Breast epithelium (tissue), 4 donors: ENCODE measurements around the gene TP53. TPM values are rescaled to one million over a fixed set of nuclear protein-coding genes. Genes with fewer than 3 reads are reported as not detected.

ENCODE experiments used
- DNase-seq, 2 donors: peaks; one replicate each; pipeline ENCODE4 v3.0.0-alpha.2; 2019; ENCODE audit warnings: low spot score in 2 of 2
- H3K27ac ChIP-seq, 2 donors: fragments of 200-600 bp; sonication (generic) in 1 of 2; one replicate each; pipeline ENCODE4 v1.5.1; 2016 to 2019; ENCODE audit warnings: mild to moderate bottlenecking in 1 of 2
- H3K27me3 ChIP-seq, 2 donors: fragments of 200-600 bp; sonication (generic) in 1 of 2; one replicate each; pipeline versions ENCODE4 v1.5.1 to v1.6.0; 2017 to 2019; ENCODE audit warnings: control low read depth in 1 of 2, mild to moderate bottlenecking in 1 of 2
- H3K36me3 ChIP-seq: fragments of 200-600 bp; one replicate; pipeline ENCODE4 v1.5.1; 2019
- H3K4me1 ChIP-seq, 2 donors: fragments of 200-600 bp; sonication (generic); one replicate each; pipeline ENCODE4 v1.5.1; 2016 to 2019; ENCODE audit warnings: control low read depth in 1 of 2
- H3K4me3 ChIP-seq, 3 donors: fragments of 200-600 bp; sonication (generic); 1 replicate in 2 of 3; 2 replicates in 1 of 3; pipeline ENCODE4 v1.5.1; 2016 to 2019; ENCODE audit warnings: mild to moderate bottlenecking in 3 of 3, moderate library complexity in 2 of 3
- H3K9me3 ChIP-seq, 2 donors: fragments of 200-600 bp; sonication (generic) in 1 of 2; one replicate each; pipeline ENCODE4 v1.5.1; 2016 to 2019; ENCODE audit warnings: control low read depth in 1 of 2
- POLR2A ChIP-seq: fragments of 450-650 bp; IDR thresholded peaks from one replicate; pipeline ENCODE4 v1.6.1; 2016; ENCODE audit warnings: antibody characterized with exemption, mild to moderate bottlenecking, moderate library complexity
- POLR2AphosphoS5 ChIP-seq, 3 donors: sonication (generic); formaldehyde crosslinking; IDR thresholded peaks; one replicate each; pipeline ENCODE4 v1.6.1; 2017; ENCODE audit warnings: antibody characterized with exemption in 3 of 3
- intact Hi-C: fragments of 100-400 bp; cut with DNase I; formaldehyde crosslinking; loops from one replicate; pipeline ENCODE4 v1.15.1; 2023; ENCODE audit warnings: low total_unique reads
- total RNA-seq, 3 donors: library from RNA; depleted of rRNA; stranded (reverse); fragments of >200 nt; gene quantifications; one replicate each; pipeline ENCODE4 v1.1.0, GENCODE V29; 2016
- TF ChIP-seq, protein P1 (sequence below), 3 donors: fragments of 450-650 bp; IDR thresholded peaks; one replicate each; pipeline ENCODE4 v1.5.1; 2016 to 2017; ENCODE audit warnings: antibody characterized with exemption in 3 of 3, mild to moderate bottlenecking in 3 of 3, moderate library complexity in 3 of 3

TP53 gene
- total RNA-seq, 3 donors from 2014 or later, result 23.9 to 31.9 (median 24.2) TPM

DNA sequence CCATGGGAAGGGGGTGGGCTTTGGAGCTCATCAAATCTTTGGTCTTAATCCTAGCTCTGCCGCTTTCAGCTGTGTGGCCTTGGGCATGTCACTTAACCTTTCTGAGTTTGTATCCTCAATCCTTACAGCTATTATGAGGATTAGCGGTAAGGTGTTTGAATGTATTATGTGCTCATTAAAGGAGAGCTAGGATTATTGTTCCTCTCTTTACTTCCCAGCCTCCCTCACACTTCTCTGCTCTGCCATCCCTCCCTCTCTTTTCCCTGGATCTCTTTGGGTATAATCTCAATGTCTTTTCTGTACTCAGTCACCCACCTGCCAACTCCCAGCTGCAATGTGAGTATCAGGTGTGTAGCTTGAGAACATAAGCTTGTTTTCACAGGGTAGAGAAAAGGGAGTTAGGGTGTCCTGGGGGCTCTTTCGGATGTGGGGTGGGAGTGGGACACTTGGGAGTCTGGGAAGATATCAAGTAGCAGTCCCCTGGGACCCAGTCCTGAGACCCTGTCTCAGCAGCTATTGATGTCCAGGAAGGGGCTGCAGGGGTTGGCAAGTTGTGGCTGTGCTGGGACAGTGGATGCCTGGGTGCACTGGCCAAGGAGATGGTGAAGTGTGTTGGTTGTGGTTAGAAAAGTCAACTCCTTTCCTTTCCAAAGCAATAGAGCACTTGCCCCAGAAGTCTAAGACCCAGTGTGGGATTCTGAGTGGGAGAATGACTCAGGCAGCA, 19.5 kb upstream of the TP53 start:
- no peak for DNase-seq
- peaks cover 0 to 2% of the 10 kb centered on the region in 2 donors for H3K4me1 ChIP-seq
- H3K27ac ChIP-seq, result no peak overlapping the region
- H3K4me3 ChIP-seq, result no peak overlapping the region
- TF ChIP-seq, protein P1, sequence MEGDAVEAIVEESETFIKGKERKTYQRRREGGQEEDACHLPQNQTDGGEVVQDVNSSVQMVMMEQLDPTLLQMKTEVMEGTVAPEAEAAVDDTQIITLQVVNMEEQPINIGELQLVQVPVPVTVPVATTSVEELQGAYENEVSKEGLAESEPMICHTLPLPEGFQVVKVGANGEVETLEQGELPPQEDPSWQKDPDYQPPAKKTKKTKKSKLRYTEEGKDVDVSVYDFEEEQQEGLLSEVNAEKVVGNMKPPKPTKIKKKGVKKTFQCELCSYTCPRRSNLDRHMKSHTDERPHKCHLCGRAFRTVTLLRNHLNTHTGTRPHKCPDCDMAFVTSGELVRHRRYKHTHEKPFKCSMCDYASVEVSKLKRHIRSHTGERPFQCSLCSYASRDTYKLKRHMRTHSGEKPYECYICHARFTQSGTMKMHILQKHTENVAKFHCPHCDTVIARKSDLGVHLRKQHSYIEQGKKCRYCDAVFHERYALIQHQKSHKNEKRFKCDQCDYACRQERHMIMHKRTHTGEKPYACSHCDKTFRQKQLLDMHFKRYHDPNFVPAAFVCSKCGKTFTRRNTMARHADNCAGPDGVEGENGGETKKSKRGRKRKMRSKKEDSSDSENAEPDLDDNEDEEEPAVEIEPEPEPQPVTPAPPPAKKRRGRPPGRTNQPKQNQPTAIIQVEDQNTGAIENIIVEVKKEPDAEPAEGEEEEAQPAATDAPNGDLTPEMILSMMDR (IDR thresholded peaks at IDR 0.05), result no peak
- TF ChIP-seq POLR2AphosphoS5 (IDR thresholded peaks at IDR 0.05), result no peak
- TF ChIP-seq POLR2A, result no peak
- H3K27me3 ChIP-seq, result peaks cover 0 to 2% of the 10 kb centered on the region in 2 donors
- H3K36me3 ChIP-seq, result no peaks in the 10 kb centered on the region
- intact Hi-C loops, result no loop called here
- H3K9me3 ChIP-seq, result no peaks in the 10 kb centered on the region

DNA sequence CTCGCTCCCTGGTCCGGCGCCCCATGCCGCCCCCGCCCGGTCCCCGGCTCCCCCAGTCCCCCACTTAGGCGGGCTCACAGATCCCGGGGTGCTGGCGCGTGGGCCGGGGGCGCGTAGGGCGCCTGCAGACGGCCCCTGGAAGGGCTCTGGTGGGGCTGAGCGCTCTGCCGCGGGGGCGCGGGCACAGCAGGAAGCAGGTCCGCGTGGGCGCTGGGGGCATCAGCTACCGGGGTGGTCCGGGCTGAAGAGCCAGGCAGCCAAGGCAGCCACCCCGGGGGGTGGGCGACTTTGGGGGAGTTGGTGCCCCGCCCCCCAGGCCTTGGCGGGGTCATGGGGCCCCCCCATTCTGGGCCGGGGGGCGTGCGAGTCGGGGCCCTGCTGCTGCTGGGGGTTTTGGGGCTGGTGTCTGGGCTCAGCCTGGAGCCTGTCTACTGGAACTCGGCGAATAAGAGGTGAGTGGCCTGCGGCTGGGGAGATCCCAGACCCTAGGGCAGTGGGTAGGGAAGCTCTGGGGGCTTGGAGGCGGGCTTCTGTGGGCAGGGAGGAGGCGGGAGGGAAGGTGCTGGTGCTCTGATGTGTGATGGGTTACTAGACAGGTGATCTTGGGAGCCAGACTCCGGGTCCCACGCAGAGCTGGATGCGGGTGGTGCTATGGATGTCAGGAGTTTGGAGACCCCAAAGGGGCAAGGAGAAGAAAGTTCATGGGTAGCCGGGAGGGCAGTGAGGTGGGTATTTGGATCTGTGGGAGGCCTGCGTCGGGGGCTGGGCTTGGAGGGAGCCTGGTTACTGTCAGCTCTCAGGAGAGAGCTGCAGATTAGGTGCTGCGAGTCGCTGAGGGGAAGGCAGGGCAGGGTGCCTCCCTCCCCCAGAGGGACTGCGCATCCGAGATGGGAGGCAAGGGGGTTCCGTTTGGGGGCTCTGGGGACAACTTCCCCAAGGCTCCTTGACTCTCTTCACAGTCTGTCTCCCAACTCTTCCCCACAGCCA, 18.3 kb upstream of the TP53 start:
- H3K36me3 ChIP-seq, result no peaks in the 10 kb centered on the region
- H3K9me3 ChIP-seq, result no peaks in the 10 kb centered on the region
- intact Hi-C loops, result no loop called here
- DNase-seq, result no peak
- TF ChIP-seq POLR2A (no peak), POLR2AphosphoS5 (IDR thresholded peaks at IDR 0.05) (no peak)
- TF ChIP-seq, protein P1 (IDR thresholded peaks at IDR 0.05), result no peak
- peaks cover 0 to 2% of the 10 kb centered on the region in 2 donors for H3K27me3 ChIP-seq
- H3K27ac ChIP-seq, result no peak overlapping the region
- peaks cover 0 to 2% of the 10 kb centered on the region in 2 donors for H3K4me1 ChIP-seq
- H3K4me3 ChIP-seq, result peak overlapping the region; percentile 29 to 81 (median 71)

DNA sequence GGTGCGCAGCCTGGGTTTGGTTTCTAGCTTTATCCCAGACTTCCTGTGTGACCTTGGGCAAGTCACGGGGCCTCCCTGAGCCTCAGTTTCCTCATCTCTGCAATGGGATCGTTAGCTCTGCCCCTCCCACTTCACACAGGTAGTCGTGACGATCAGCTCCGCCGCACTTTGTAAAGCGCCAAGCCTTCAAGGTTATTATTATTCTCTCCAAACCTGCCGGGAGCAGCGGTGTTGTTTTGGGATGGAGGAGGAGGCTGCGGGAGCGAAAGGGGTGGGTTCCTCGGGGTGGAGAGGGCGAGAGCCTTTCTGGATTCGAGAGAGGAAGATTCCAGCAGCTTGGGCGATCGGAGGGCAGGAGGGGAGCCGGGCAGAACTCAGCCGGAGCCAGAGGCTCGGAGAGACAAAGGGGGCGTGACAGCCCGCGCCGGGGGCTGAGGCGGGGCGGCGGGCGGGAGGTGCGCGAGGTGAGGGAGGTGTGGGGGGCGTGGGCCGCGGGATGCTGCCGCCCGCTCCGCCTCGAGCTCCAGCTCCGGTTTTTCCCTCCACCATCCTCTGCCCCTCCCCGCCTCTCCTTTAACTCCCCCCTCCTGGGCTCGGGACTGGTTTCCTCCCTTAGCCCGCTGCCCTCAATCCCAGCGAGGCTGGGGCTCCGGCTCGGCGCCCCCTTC, 17.4 kb upstream of the TP53 start, which contains the start of gene EFNB3:
EFNB3 (plus strand) TSS at position 602 of the 668 bp plus-strand sequence. CDS start 397 bp downstream, outside the sequence.
- Histone ChIP-seq H3K27ac (peak within 1 kb of the TSS in 1 of 2 donors; percentile 8), H3K4me1 (peaks cover 0 to 2% of the 10 kb centered on the region in 2 donors), H3K4me3 (peak within 1 kb of the TSS; percentile 29 to 81 (median 71)), H3K27me3 (peaks cover 0 to 2% of the 10 kb centered on the region in 2 donors), H3K36me3 (no peaks in the 10 kb centered on the region), H3K9me3 (no peaks in the 10 kb centered on the region)
- DNase-seq, result no peak
- TF ChIP-seq, protein P1 (IDR thresholded peaks at IDR 0.05), result no peak
- TF ChIP-seq POLR2AphosphoS5 (IDR thresholded peaks at IDR 0.05) (no peak), POLR2A (no peak)
- intact Hi-C loops, result no loop called here

DNA sequence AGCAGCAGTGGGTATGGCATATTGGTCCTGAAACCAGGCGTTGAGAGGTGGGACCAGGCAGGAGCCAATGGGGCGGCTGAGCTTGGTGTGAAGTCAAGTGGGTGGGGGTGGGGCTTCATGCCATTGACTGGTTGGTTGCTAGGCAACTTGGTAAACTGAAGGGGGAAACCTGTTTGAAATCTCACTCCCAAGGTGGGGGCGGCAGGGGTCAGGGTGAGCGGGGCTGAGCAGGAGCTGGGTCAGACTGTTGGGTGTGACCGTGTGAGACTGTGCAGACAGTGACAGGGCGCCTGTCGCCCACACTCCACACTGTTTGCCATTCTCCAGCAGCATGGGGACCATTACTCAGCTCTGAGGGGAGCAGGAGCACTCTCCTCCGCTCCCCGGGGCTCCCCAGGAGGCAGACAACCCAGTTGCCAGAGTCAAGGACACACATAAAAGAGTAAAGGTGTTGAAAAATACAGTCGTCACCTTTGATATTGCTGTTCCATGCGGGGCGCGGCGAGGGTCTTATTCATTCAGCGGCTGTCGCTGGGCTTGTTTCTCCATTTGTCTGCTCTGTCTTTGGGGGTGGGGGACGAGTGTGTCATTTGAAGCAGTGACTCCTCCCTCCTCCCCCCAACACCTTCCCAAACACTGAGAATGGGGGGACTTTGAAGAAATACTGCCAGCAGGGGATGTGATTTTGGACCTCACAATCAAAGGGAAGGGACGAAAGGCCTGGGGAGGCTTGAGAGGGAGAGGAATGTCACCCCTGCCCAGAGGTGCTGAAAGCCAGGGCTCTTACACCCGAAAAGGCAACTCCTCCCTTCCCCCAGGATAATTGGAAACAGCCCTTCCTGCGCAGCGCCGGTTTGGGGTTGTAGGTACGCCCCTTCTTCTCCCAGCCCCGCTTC, 16.5 kb upstream of the TP53 start:
- Histone ChIP-seq H3K4me3 (peak overlapping the region in 2 of 3 donors; percentile 71 to 81), H3K27me3 (peaks cover 0 to 2% of the 10 kb centered on the region in 2 donors)

More for the DNA sequence above, 16.5 kb upstream of the TP53 start:
- intact Hi-C loops, result no loop called here
- TF ChIP-seq POLR2A (no peak), POLR2AphosphoS5 (IDR thresholded peaks at IDR 0.05) (no peak)
- TF ChIP-seq, protein P1 (IDR thresholded peaks at IDR 0.05), result no peak
- no peaks in the 10 kb centered on the region for H3K9me3 ChIP-seq
- no peaks in the 10 kb centered on the region for H3K36me3 ChIP-seq
- peak in 1 of 2 donors; percentile 52 for DNase-seq
- peaks cover 0 to 2% of the 10 kb centered on the region in 2 donors for H3K4me1 ChIP-seq
- peak overlapping the region; percentile 8 to 53 for H3K27ac ChIP-seq
